BE2C (cell line): Measurements from ENCODE around the gene TMEM225B.

ENCODE experiments used
- DNase-seq: peaks from one replicate; pipeline ENCODE4 v3.0.0-alpha.2; 2020
- H3K27me3 ChIP-seq: fragments of 250-450 bp; sonication (Bioruptor Pico); 2 replicates; pipeline ENCODE4 v1.5.1; 2020; ENCODE audit warnings: mild to moderate bottlenecking
- H3K36me3 ChIP-seq: fragments of 250-450 bp; sonication (Bioruptor Pico); 2 replicates; pipeline ENCODE4 v1.5.1; 2020; ENCODE audit warnings: mild to moderate bottlenecking
- H3K4me1 ChIP-seq: fragments of 250-450 bp; sonication (Bioruptor Pico); 2 replicates; pipeline ENCODE4 v1.5.1; 2020
- H3K4me3 ChIP-seq: 2 replicates; pipeline ENCODE4 v1.5.1; 2011; ENCODE audit warnings: low read depth, low read length
- H3K9me3 ChIP-seq: fragments of 250-450 bp; sonication (Bioruptor Pico); 2 replicates; pipeline ENCODE4 v1.5.1; 2020
- TF ChIP-seq, protein P1 (sequence below): IDR thresholded peaks from 2 replicates; pipeline ENCODE4 v1.5.1; 2012; ENCODE audit warnings: mild to moderate bottlenecking, low read depth, low read length

TMEM225B gene

DNA sequence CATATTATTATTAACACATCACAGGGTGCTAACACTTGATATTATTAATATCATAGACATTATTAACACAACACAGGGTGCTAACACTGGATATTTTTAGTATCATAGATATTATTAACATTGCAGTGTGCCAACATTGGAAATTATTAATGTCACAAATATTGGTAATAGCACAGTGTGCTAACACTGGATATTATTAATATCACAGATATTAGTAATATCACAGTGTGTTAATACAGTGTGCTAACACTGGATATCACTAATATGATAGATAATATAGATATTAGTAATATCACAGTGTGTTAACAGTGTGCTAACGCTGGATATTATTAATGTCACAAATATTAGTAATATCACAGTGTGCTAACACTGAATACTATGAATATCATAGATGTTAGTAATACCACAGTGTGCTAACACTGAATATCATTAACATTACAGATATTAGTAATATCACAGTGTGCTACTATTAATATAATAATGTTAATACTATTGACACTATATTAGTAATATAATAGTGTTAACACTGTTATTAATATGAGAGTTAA, 1.6 kb upstream of the TMEM225B start:
- TF ChIP-seq, protein P1, sequence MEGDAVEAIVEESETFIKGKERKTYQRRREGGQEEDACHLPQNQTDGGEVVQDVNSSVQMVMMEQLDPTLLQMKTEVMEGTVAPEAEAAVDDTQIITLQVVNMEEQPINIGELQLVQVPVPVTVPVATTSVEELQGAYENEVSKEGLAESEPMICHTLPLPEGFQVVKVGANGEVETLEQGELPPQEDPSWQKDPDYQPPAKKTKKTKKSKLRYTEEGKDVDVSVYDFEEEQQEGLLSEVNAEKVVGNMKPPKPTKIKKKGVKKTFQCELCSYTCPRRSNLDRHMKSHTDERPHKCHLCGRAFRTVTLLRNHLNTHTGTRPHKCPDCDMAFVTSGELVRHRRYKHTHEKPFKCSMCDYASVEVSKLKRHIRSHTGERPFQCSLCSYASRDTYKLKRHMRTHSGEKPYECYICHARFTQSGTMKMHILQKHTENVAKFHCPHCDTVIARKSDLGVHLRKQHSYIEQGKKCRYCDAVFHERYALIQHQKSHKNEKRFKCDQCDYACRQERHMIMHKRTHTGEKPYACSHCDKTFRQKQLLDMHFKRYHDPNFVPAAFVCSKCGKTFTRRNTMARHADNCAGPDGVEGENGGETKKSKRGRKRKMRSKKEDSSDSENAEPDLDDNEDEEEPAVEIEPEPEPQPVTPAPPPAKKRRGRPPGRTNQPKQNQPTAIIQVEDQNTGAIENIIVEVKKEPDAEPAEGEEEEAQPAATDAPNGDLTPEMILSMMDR, result no peak
- Histone ChIP-seq H3K4me1 (no peaks in the 10 kb centered on the region), H3K36me3 (no peaks in the 10 kb centered on the region), H3K27me3 (peaks cover 8% of the 10 kb centered on the region), H3K9me3 (no peaks in the 10 kb centered on the region), H3K4me3 (no peak overlapping the region)
- no peak for DNase-seq

DNA sequence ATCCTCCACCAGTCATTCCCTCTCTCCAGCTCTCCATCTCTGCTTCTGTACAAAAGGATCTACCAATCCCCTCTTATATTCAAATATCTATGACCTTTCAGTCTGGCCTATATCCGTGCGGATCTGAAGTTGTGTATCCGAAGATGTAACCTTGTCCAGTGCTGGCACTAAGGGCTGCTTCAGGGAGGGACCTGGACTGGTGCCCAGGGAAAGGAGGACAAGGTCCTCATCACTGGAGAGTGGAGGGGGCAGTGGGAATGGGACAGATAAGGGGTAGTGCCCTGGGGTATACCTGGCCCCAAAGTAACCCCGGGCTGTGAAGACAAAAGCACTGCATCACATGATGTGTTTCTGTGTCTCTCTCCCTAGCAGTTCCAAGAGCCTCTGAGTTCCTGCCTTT, 1.8 kb downstream of the TMEM225B start:
- H3K4me1 ChIP-seq, result no peaks in the 10 kb centered on the region
- DNase-seq, result no peak
- no peak overlapping the region for H3K4me3 ChIP-seq
- H3K36me3 ChIP-seq, result no peaks in the 10 kb centered on the region
- TF ChIP-seq, protein P1, result no peak
- H3K27me3 ChIP-seq, result 0 out of 2 replicates have a peak, but pooled peaks cover 3% of the 10 kb centered on the region
- H3K9me3 ChIP-seq, result no peaks in the 10 kb centered on the region

DNA sequence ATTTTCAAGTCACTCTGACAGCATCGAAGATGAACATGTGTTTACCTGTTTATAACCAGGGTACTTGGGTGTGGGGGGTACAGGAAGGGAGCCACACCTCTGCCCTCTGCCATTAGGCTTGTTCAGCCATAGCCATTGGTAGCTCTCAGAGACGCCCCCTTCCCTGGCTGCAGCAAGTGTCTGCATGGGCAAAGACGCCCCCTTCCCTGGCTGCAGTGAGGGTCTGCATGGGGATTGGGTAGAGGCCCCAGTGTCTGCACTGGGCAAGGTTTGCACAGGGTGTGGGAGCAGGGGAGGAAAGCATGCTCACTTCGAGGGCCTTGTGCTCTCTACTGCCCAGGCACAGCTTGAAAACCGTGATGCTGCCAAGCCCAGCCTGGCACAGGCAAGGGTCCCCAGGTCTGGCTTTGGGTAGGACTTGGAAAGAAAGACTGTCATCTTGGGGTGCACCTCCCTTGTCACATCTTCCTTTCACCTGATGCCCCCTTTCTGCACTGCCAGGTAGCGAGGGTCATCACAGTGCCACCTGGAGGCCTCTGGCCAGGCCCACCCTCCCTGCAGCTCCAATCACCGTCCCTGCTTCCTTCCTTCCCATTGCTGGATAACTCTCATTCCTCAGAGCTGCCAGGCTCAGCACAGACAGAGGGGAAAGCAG, 3.7 kb downstream of the TMEM225B start:
- no peaks in the 10 kb centered on the region for H3K4me1 ChIP-seq
- no peak overlapping the region for H3K4me3 ChIP-seq
- DNase-seq, result no peak
- no peaks in the 10 kb centered on the region for H3K36me3 ChIP-seq
- H3K9me3 ChIP-seq, result no peaks in the 10 kb centered on the region
- peaks cover 6% of the 10 kb centered on the region; the same call in 1 of the 2 replicates for H3K27me3 ChIP-seq
- TF ChIP-seq, protein P1, result no peak

DNA sequence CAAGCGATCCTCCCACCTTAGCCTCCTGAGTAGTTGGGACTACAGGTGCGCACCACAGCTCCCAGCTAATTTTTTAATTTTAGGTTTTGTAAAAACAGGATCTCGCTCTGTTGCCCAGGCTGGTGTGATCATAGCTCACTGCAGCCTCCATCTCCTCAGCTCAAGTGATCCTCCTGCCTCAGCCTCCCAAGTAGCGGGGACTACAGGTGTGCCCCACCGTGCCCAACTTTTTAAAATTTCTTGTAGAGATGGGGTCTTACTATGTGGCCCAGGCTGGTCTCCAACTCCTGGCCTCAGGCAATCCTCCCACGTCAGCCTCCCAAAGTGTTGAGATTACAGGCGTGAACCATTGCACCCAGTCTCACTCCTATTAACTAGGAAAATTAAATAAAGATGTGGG, 7.5 kb downstream of the TMEM225B start:
- DNase-seq, result no peak
- TF ChIP-seq, protein P1, result no peak
- H3K9me3 ChIP-seq, result no peaks in the 10 kb centered on the region
- H3K27me3 ChIP-seq, result peaks cover 35% of the 10 kb centered on the region
- no peak overlapping the region for H3K4me3 ChIP-seq
- no peaks in the 10 kb centered on the region for H3K36me3 ChIP-seq
- H3K4me1 ChIP-seq, result no peaks in the 10 kb centered on the region

DNA sequence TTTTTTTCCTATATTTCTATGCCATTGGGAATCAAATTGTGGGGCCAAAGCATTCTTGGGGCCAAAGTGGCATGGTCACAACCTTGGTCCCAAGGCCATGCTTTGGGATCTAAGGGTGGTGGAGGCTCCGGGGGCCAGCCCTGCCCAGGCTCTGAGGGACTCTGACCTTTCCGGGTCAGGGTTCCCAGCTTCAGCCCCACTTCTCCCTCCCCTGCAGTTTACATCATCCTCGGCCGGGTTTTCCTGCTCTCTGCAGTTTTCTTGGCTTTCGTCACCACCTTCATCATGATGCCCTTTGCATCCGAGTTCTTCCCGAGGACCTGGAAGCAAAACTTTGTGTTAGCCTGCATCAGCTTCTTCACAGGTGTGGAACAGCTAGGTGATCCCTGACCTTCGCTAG, 8.5 kb downstream of the TMEM225B start:
- Histone ChIP-seq H3K4me1 (no peaks in the 10 kb centered on the region), H3K4me3 (no peak overlapping the region), H3K9me3 (no peaks in the 10 kb centered on the region), H3K36me3 (no peaks in the 10 kb centered on the region), H3K27me3 (peaks cover 45% of the 10 kb centered on the region)
- DNase-seq, result no peak
- TF ChIP-seq, protein P1, result no peak

DNA sequence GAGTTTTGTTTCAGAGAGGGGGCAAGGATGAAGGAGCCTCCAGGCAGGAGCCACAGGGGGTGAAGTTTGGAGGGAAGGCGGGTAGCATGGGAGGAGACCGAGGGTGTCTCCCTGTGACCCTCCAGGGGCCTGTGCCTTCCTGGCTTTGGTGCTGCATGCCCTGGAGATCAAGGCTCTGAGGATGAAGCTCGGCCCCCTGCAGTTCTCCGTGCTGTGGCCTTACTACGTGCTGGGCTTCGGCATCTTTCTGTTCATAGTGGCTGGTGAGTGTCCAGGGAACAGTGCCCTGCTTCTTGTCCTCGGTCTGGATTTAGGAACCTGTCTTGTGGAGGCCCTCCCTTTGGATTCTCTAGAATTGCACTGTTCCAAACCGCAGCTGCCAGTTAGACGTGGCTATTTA, 9.5 kb downstream of the TMEM225B start:
- Histone ChIP-seq H3K36me3 (no peaks in the 10 kb centered on the region), H3K4me3 (no peak overlapping the region), H3K4me1 (no peaks in the 10 kb centered on the region), H3K27me3 (peaks cover 44% of the 10 kb centered on the region), H3K9me3 (no peaks in the 10 kb centered on the region)
- TF ChIP-seq, protein P1, result no peak
- no peak for DNase-seq
